Retinal pigment epithelial cell (primary cell): ENCODE data around the gene PLPP4.

ENCODE experiments used
- DNase-seq: peaks from one replicate; pipeline ENCODE4 v3.0.0-alpha.2; 2010; ENCODE audit warnings: low read depth
- H3K4me3 ChIP-seq: 2 replicates; pipeline ENCODE4 v1.5.1; 2011; ENCODE audit warnings: mild to moderate bottlenecking, low read length, control low read depth, moderate library complexity
- CTCF ChIP-seq: conservative IDR thresholded peaks from 2 replicates; pipeline ENCODE4 v1.5.1; 2011; ENCODE audit warnings: low read depth, low read length, control low read depth, inconsistent platforms

Gene PLPP4

GRCh38 chr10:120578134-120578533, 121.1 kb downstream of the PLPP4 start:
- no peak for TF ChIP-seq CTCF
- no peak overlapping the region for H3K4me3 ChIP-seq
- DNase-seq, result no peak

GRCh38 chr10:120578890-120579289, 121.9 kb downstream of the PLPP4 start:
- H3K4me3 ChIP-seq, result no peak overlapping the region
- DNase-seq, result no peak

GRCh38 chr10:120580918-120581895, 124.2 kb downstream of the PLPP4 start:
- no peak for DNase-seq
- no peak overlapping the region for H3K4me3 ChIP-seq
- TF ChIP-seq CTCF, result peak; percentile 14

More at GRCh38 chr10:120578890-120579289, 121.9 kb downstream of the PLPP4 start:
- no peak for TF ChIP-seq CTCF

- no peak for DNase-seq
- no peak overlapping the region for H3K4me3 ChIP-seq
- TF ChIP-seq CTCF, result no peak
Observed at GRCh38 chr10:120582753-120583152, 125.7 kb downstream of the PLPP4 start.

- DNase-seq, result no peak
- TF ChIP-seq CTCF, result no peak
- no peak overlapping the region for H3K4me3 ChIP-seq
Observed at GRCh38 chr10:120583424-120584108, 126.5 kb downstream of the PLPP4 start.

- TF ChIP-seq CTCF, result no peak
- no peak overlapping the region for H3K4me3 ChIP-seq
- DNase-seq, result no peak
Observed at GRCh38 chr10:120584786-120585185, 127.8 kb downstream of the PLPP4 start.
